Activated CD8-positive, alpha-beta T cell treated with anti-CD3 and anti-CD28 coated beads for 36 hours (primary cell): ENCODE data around the gene TPCN1. TPM values are rescaled to one million over a fixed set of nuclear protein-coding genes. Genes with fewer than 3 reads are reported as not detected.

Experiments
- ATAC-seq: fragments of 200-7000 bp; cut with Tn5 transposase; one replicate; pipeline ENCODE4 v1.10.0; 2021; ENCODE audit warnings: mild to moderate bottlenecking, moderate library complexity
- CTCF ChIA-PET: fragments of 350-600 bp; sonication (Branson Sonifier 250); formaldehyde crosslinking; loops from one replicate; lab custom pipeline; 2021; ENCODE audit warnings: antibody characterized with exemption; lab: Charles Lee
- POLR2A ChIA-PET: fragments of 350-600 bp; sonication (Branson Sonifier 250); formaldehyde crosslinking; loops from one replicate; lab custom pipeline; 2021; ENCODE audit warnings: antibody characterized with exemption; lab: Charles Lee
- DNase-seq: peaks from one replicate; pipeline ENCODE4 v3.0.0-alpha.2; 2020
- H3K27ac Mint-ChIP-seq: one replicate; pipeline ENCODE4 v1.8.0; 2021; ENCODE audit warnings: mild to moderate bottlenecking, mixed read lengths
- H3K27me3 Mint-ChIP-seq: one replicate; pipeline ENCODE4 v1.8.0; 2021; ENCODE audit warnings: mixed read lengths
- H3K36me3 Mint-ChIP-seq: one replicate; pipeline ENCODE4 v1.8.0; 2021; ENCODE audit warnings: low read depth, mixed read lengths
- H3K4me1 Mint-ChIP-seq: one replicate; pipeline ENCODE4 v1.8.0; 2021; ENCODE audit warnings: low read depth, mixed read lengths
- H3K4me3 Mint-ChIP-seq: one replicate; pipeline ENCODE4 v1.8.0; 2021; ENCODE audit warnings: mild to moderate bottlenecking, moderate library complexity, mixed read lengths
- H3K9me3 Mint-ChIP-seq: one replicate; pipeline ENCODE4 v1.8.0; 2021; ENCODE audit warnings: mixed read lengths
- CTCF ChIP-seq: fragments of 200-600 bp; IDR thresholded peaks from one replicate; pipeline ENCODE4 v1.8.0; 2022; ENCODE audit warnings: antibody characterized with exemption, mild to moderate bottlenecking
- intact Hi-C: fragments of 100-400 bp; cut with micrococcal nuclease; formaldehyde crosslinking; loops from one replicate; pipeline ENCODE4 v1.10.0; 2022
- total RNA-seq, 2 experiments: library from RNA; stranded (reverse); gene quantifications; one replicate each; pipeline ENCODE4 v1.2.3, GENCODE V29; 2021

TPCN1 gene
- total RNA-seq, 2 experiments from 2014 or later = 29.9 to 33.5 TPM

- Mint-ChIP-seq H3K9me3 (peaks cover 4% of the 10 kb centered on the region), H3K4me3 (peak overlapping the region; percentile 37), H3K27me3 (no peaks in the 10 kb centered on the region), H3K27ac (peak overlapping the region; percentile 92), H3K36me3 (no peaks in the 10 kb centered on the region), H3K4me1 (peaks cover 45% of the 10 kb centered on the region)
- DNase-seq = peak; percentile 94
- intact Hi-C loops = loop anchor here (2.0 to 5.0 kb wide), 2 partner anchors 15 to 54 kb away; no protein-coding TSS in a partner anchor
- peak; percentile 85 for ATAC-seq
- TF ChIP-seq CTCF = no peak
- ChIA-PET POLR2A (interaction anchor here (0.6 to 3.4 kb wide), 10 partner anchors 9 to 230 kb away, joined by 3 to 21 read pairs (median 6); partner anchors contain the start of genes DDX54, OAS2, RITA1 and TPCN1), CTCF (interaction anchor here (1.0 to 2.0 kb wide), 6 partner anchors 11 to 160 kb away, joined by 3 to 9 read pairs (median 4); no protein-coding TSS in a partner anchor)
These were observed 13.0 kb upstream of the TPCN1 start for GRCh38 chr12:113208041-113208934.

GRCh38 chr12:113211160-113211559 lies 10.1 kb upstream of the TPCN1 start:
- no peaks in the 10 kb centered on the region for H3K27me3 Mint-ChIP-seq
- POLR2A ChIA-PET = interaction anchor here (0.7 to 1.3 kb wide), 4 partner anchors 9 to 188 kb away, joined by 3 to 5 read pairs (median 4); partner anchors contain the start of gene TPCN1
- CTCF ChIA-PET = no interaction called here
- no peak overlapping the region for H3K4me3 Mint-ChIP-seq
- intact Hi-C loops = no loop called here
- ATAC-seq (no peak), DNase-seq (no peak)
- no peak overlapping the region for H3K27ac Mint-ChIP-seq
- H3K9me3 Mint-ChIP-seq = peaks cover 4% of the 10 kb centered on the region
- H3K4me1 Mint-ChIP-seq = peaks cover 47% of the 10 kb centered on the region
- H3K36me3 Mint-ChIP-seq = no peaks in the 10 kb centered on the region
- TF ChIP-seq CTCF = no peak

- ChIA-PET POLR2A (no interaction called here), CTCF (no interaction called here)
- no peaks in the 10 kb centered on the region for H3K36me3 Mint-ChIP-seq
- H3K27ac Mint-ChIP-seq = no peak overlapping the region
- H3K4me3 Mint-ChIP-seq = no peak overlapping the region
- DNase-seq (peak; percentile 23), ATAC-seq (peak; percentile 51)
- TF ChIP-seq CTCF = no peak
- no peaks in the 10 kb centered on the region for H3K9me3 Mint-ChIP-seq
- intact Hi-C loops = no loop called here
- no peaks in the 10 kb centered on the region for H3K27me3 Mint-ChIP-seq
- H3K4me1 Mint-ChIP-seq = peaks cover 30% of the 10 kb centered on the region
These were observed 6.3 kb upstream of the TPCN1 start for GRCh38 chr12:113214895-113215400.

- POLR2A ChIA-PET = no interaction called here
- CTCF ChIA-PET = interaction anchor here (0.9 kb wide), 1 partner anchor 13 kb away, joined by 3 read pairs; no protein-coding TSS in a partner anchor
- no peaks in the 10 kb centered on the region for H3K9me3 Mint-ChIP-seq
- no peak for ATAC-seq
- no peak for DNase-seq
- H3K36me3 Mint-ChIP-seq = no peaks in the 10 kb centered on the region
- no peak overlapping the region for H3K4me3 Mint-ChIP-seq
- no peaks in the 10 kb centered on the region for H3K27me3 Mint-ChIP-seq
- TF ChIP-seq CTCF = no peak
- no peak overlapping the region for H3K27ac Mint-ChIP-seq
- intact Hi-C loops = no loop called here
- peaks cover 30% of the 10 kb centered on the region for H3K4me1 Mint-ChIP-seq
These were observed 5.2 kb upstream of the TPCN1 start for GRCh38 chr12:113216027-113216426.
